Endothelial cell of umbilical vein (primary cell): ENCODE measurements around the gene MPL. TPM values are rescaled to one million over a fixed set of nuclear protein-coding genes. Genes with fewer than 3 reads are reported as not detected.

Experiments used
- BruUV-seq: library from RNA; stranded (reverse); fragments of 400-500 nt; replicated peaks from 2 replicates; lab custom pipeline; 2021; lab: Mats Ljungman, UMichigan
- CTCF ChIA-PET: fragments of 300-600, 350-600 bp; sonication (Branson Sonifier 250); formaldehyde crosslinking; loops from one replicate; lab custom pipeline; 2021; ENCODE audit warnings: antibody characterized with exemption, inconsistent platforms; lab: Charles Lee
- POLR2A ChIA-PET: fragments of 300-600, 350-600 bp; sonication (Branson Sonifier 250); formaldehyde crosslinking; loops from one replicate; lab custom pipeline; 2021; ENCODE audit warnings: antibody characterized with exemption, inconsistent platforms; lab: Charles Lee
- DNase-seq: peaks from one replicate; pipeline ENCODE4 v3.0.0-alpha.2; 2011; ENCODE audit warnings: low read depth, low spot score
- FAIRE-seq: peaks from 2 replicates; lab custom pipeline; 2011; peaks lifted over from hg19 to GRCh38; lab: Jason Lieb, UNC
- H2AFZ ChIP-seq: 2 replicates; pipeline ENCODE4 v1.6.0; 2012; ENCODE audit warnings: low read depth, low read length, control low read depth, inconsistent platforms
- H3K27ac ChIP-seq: 2 replicates; pipeline ENCODE4 v1.5.1; 2011; ENCODE audit warnings: low read depth, mild to moderate bottlenecking, control low read depth, low read length, moderate library complexity; ENCODE audit not compliant: insufficient read depth
- H3K27me3 ChIP-seq, 2 experiments: 2 replicates each; pipeline versions ENCODE4 v1.6.0 to v1.6.1; 2011; ENCODE audit warnings: low read length in 2 of 2, mixed read lengths in 1 of 2; ENCODE audit not compliant: control insufficient read depth in 2 of 2, insufficient read depth in 2 of 2
- H3K36me3 ChIP-seq, 2 experiments: 2 replicates in 1 of 2; 3 replicates in 1 of 2; pipeline ENCODE4 v1.5.1; 2011; ENCODE audit warnings: low read length in 2 of 2, mild to moderate bottlenecking in 1 of 2, moderate library complexity in 1 of 2; ENCODE audit not compliant: control insufficient read depth in 2 of 2, insufficient read depth in 2 of 2; ENCODE audit errors: extremely low read depth in 1 of 2
- H3K4me1 ChIP-seq: 3 replicates; pipeline ENCODE4 v1.5.1; 2011; ENCODE audit warnings: mild to moderate bottlenecking, low read length; ENCODE audit not compliant: control insufficient read depth, insufficient read depth; ENCODE audit errors: extremely low read depth
- H3K4me2 ChIP-seq: 2 replicates; pipeline ENCODE4 v1.6.1; 2011; ENCODE audit warnings: low read length, control low read depth, mixed read lengths; ENCODE audit not compliant: insufficient read depth
- H3K4me3 ChIP-seq, 3 experiments: fragments of 200-600 bp in 1 of 3; sonication (generic), shearing (Covaris generic) in 1 of 3; replicated peaks in 1 of 3; 2 replicates each; pipeline ENCODE4 v1.5.1; 2011 to 2016; ENCODE audit warnings: control low read depth in 3 of 3, low read length in 3 of 3, mild to moderate bottlenecking in 2 of 3, inconsistent platforms in 1 of 3, low read depth in 1 of 3, moderate library complexity in 1 of 3; ENCODE audit not compliant: insufficient read depth in 1 of 3
- H3K79me2 ChIP-seq: 2 replicates; pipeline ENCODE4 v1.6.0; 2012; ENCODE audit warnings: low read length, inconsistent platforms; ENCODE audit not compliant: control insufficient read depth, insufficient read depth
- H3K9ac ChIP-seq: replicated peaks from 2 replicates; pipeline ENCODE3; 2011; ENCODE audit warnings: low read length, control low read depth; ENCODE audit not compliant: insufficient read depth; ENCODE audit errors: extremely low read depth
- H3K9me1 ChIP-seq: replicated peaks from 3 replicates; pipeline ENCODE4 v1.6.0; 2011; ENCODE audit warnings: mild to moderate bottlenecking, low read length; ENCODE audit not compliant: control insufficient read depth, insufficient read depth; ENCODE audit errors: extremely low read depth
- H3K9me3 ChIP-seq: replicated peaks from 2 replicates; pipeline ENCODE4 v1.5.1; 2012; ENCODE audit warnings: low read length, inconsistent platforms; ENCODE audit not compliant: control insufficient read depth, insufficient read depth
- H4K20me1 ChIP-seq: replicated peaks from 2 replicates; pipeline ENCODE3; 2011; ENCODE audit warnings: mild to moderate bottlenecking, low read length; ENCODE audit not compliant: control insufficient read depth, insufficient read depth; ENCODE audit errors: extremely low read depth
- EZH2 ChIP-seq: IDR thresholded peaks from 2 replicates; pipeline ENCODE4 v1.6.1; 2012; ENCODE audit warnings: borderline replicate concordance, low read depth, mild to moderate bottlenecking, moderate library complexity, low read length, inconsistent platforms; ENCODE audit not compliant: severe bottlenecking
- POLR2AphosphoS5 ChIP-seq: IDR thresholded peaks from 2 replicates; pipeline ENCODE4 v1.6.1; 2012; ENCODE audit warnings: low read depth, mild to moderate bottlenecking, control low read depth, low read length, moderate library complexity; ENCODE audit not compliant: insufficient read depth
- dilution Hi-C: fragments of 300-500 bp; cut with MboI; formaldehyde crosslinking; loops from one replicate; pipeline ENCODE4 v1.15.0; 2019; ENCODE audit warnings: low sequenced_read_pairs; ENCODE audit not compliant: extremely low pct_ligation_motif_present
- intact Hi-C: fragments of 100-400 bp; cut with micrococcal nuclease; formaldehyde crosslinking; loops from one replicate; pipeline ENCODE4 v1.10.0; 2022
- polyA plus RNA-seq, 4 experiments: library from polyadenylated mRNA; depleted of rRNA in 3 of 4; stranded (reverse) in 3 of 4; unstranded in 1 of 4; fragments of >200 nt; gene quantifications; 2 replicates each; pipeline versions ENCODE4 v1.2.1 to v1.2.3, GENCODE V29; 2011 to 2012; ENCODE audit warnings: missing spikeins in 1 of 4
- total RNA-seq: library from RNA; stranded (reverse); gene quantifications from 2 replicates; pipeline ENCODE4 v1.2.3, GENCODE V29; 2021
- TF ChIP-seq, protein P1 (sequence below), 2 donors: IDR thresholded peaks; 1 replicate in 1 of 2; 2 replicates in 1 of 2; pipeline ENCODE4 v1.5.1; 2011; ENCODE audit warnings: low read length in 2 of 2, mild to moderate bottlenecking in 2 of 2, moderate library complexity in 2 of 2, control low read depth in 1 of 2, inconsistent platforms in 1 of 2, low read depth in 1 of 2; ENCODE audit not compliant: insufficient read depth in 1 of 2; ENCODE audit errors: extremely low read depth in 1 of 2

MPL gene
- total and polyA plus RNA-seq, 2 donors (not counting 3 experiments of a cell fraction or from before 2014, with no cell fraction given): 0.14 to 0.24 TPM

- H3K9me1 ChIP-seq: no peaks in the 10 kb centered on the region
- no peak overlapping the region for H3K4me2 ChIP-seq
- H3K4me1 ChIP-seq: no peaks in the 10 kb centered on the region
- FAIRE-seq (no peak), DNase-seq (no peak)
- ChIA-PET POLR2A (no interaction called here), CTCF (interaction anchor here (1.1 to 2.3 kb wide), 2 partner anchors 63 to 95 kb away, joined by 3 to 8 read pairs; no protein-coding TSS in a partner anchor)
- dilution Hi-C loops (no loop called here), intact Hi-C loops (no loop called here)
- H3K9me3 ChIP-seq: no peaks in the 10 kb centered on the region
- no peaks in the 10 kb centered on the region for H3K27me3 ChIP-seq
- no peaks in the 10 kb centered on the region for H4K20me1 ChIP-seq
- no peak overlapping the region for H3K27ac ChIP-seq
- H2AFZ ChIP-seq: no peak overlapping the region
- no peaks in the 10 kb centered on the region for H3K79me2 ChIP-seq
- H3K9ac ChIP-seq: no peak overlapping the region
- no TSS peak for BruUV-seq
- H3K4me3 ChIP-seq: no peak overlapping the region
- peaks cover 49 to 86% of the 10 kb centered on the region in 2 experiments for H3K36me3 ChIP-seq
- TF ChIP-seq EZH2: no peak
These were observed 17.9 kb upstream of the MPL start for GRCh38 chr1:43319766-43320165.

GRCh38 chr1:43321331-43321891 is 16.2 kb upstream of the MPL start:
- BruUV-seq: no TSS peak
- no peaks in the 10 kb centered on the region for H3K79me2 ChIP-seq
- ChIA-PET POLR2A (interaction anchor here (0.9 to 1.4 kb wide), 2 partner anchors 12 to 27 kb away, joined by 3 read pairs; no protein-coding TSS in a partner anchor), CTCF (interaction anchor here (0.8 to 2.3 kb wide), 3 partner anchors 47 to 94 kb away, joined by 3 to 8 read pairs (median 5); partner anchors contain the start of gene ELOVL1)
- intact Hi-C loops: no loop called here
- H3K27ac ChIP-seq: no peak overlapping the region
- no peaks in the 10 kb centered on the region for H3K9me3 ChIP-seq
- H3K4me2 ChIP-seq: no peak overlapping the region
- FAIRE-seq (no peak), DNase-seq (no peak)
- H3K27me3 ChIP-seq: no peaks in the 10 kb centered on the region
- dilution Hi-C loops: no loop called here
- TF ChIP-seq, protein P1, sequence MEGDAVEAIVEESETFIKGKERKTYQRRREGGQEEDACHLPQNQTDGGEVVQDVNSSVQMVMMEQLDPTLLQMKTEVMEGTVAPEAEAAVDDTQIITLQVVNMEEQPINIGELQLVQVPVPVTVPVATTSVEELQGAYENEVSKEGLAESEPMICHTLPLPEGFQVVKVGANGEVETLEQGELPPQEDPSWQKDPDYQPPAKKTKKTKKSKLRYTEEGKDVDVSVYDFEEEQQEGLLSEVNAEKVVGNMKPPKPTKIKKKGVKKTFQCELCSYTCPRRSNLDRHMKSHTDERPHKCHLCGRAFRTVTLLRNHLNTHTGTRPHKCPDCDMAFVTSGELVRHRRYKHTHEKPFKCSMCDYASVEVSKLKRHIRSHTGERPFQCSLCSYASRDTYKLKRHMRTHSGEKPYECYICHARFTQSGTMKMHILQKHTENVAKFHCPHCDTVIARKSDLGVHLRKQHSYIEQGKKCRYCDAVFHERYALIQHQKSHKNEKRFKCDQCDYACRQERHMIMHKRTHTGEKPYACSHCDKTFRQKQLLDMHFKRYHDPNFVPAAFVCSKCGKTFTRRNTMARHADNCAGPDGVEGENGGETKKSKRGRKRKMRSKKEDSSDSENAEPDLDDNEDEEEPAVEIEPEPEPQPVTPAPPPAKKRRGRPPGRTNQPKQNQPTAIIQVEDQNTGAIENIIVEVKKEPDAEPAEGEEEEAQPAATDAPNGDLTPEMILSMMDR (IDR thresholded peaks at IDR 0.05; ENCODE audit: extremely low read depth in 1 of 2, insufficient read depth in 1 of 2, low read depth in 1 of 2, low read length in 2 of 2): no peak
- TF ChIP-seq EZH2 (no peak), POLR2AphosphoS5 (peak; percentile 20)
- H3K4me3 ChIP-seq: no peak overlapping the region
- peaks cover 41 to 71% of the 10 kb centered on the region in 2 experiments for H3K36me3 ChIP-seq
- H3K9me1 ChIP-seq: no peaks in the 10 kb centered on the region
- H3K4me1 ChIP-seq: no peaks in the 10 kb centered on the region
- no peaks in the 10 kb centered on the region for H4K20me1 ChIP-seq
- H3K9ac ChIP-seq: no peak overlapping the region
- H2AFZ ChIP-seq: no peak overlapping the region
